GM12891 (cell line): ENCODE measurements around the gene CDYL.

Experiments used
- POLR2A ChIP-seq: IDR thresholded peaks from 2 replicates; pipeline ENCODE4 v1.6.1; 2011; ENCODE audit warnings: low read depth, low read length, control low read depth
- POLR2AphosphoS5 ChIP-seq: IDR thresholded peaks from 2 replicates; pipeline ENCODE4 v1.6.1; 2011; ENCODE audit warnings: low read depth, low read length, control low read depth
- POU2F2 ChIP-seq: IDR thresholded peaks from 2 replicates; pipeline ENCODE4 v1.6.1; 2011; ENCODE audit warnings: low read depth, mild to moderate bottlenecking, control low read depth, low read length, moderate library complexity
- SPI1 ChIP-seq: IDR thresholded peaks from 2 replicates; pipeline ENCODE4 v1.6.1; 2011; ENCODE audit warnings: low read depth, low read length, control low read depth
- TAF1 ChIP-seq: IDR thresholded peaks from 2 replicates; pipeline ENCODE4 v1.6.1; 2011; ENCODE audit warnings: low read depth, low read length, control low read depth

DNA sequence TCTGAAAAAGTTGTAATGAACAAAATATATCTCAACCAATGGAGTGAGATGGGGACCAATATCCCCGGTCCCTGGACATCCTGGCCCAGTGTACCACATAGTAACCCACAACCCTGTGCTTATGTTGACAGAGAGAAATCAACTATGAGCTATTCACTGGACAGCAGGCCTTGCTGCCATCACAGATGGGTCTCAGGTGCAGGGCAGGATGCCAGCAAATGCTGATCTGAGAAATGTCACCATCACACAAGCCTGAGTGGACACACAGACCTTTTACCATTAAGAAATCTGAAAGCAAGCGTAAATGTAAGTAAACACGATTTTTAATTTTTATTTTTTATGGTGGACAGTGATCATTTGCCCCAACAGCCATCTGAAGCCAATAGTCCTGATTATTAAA, 218.5 kb downstream of the CDYL start:
- TF ChIP-seq POLR2A, result no peak
- no peak for TF ChIP-seq POLR2AphosphoS5
- TF ChIP-seq TAF1, result no peak
- TF ChIP-seq POU2F2, result no peak
- no peak for TF ChIP-seq SPI1
